Measurements from ENCODE around the gene WDFY4. TPM values are rescaled to one million over a fixed set of nuclear protein-coding genes. Genes with fewer than 3 reads are reported as not detected.

WDFY4 gene
- total RNA-seq, 1 experiment from 2014 or later: not detected

- no peaks in the 10 kb centered on the region for H3K79me2 ChIP-seq (ENCODE audit: insufficient read depth, low read length)
- Mint-ChIP-seq H3K4me3 (no peak overlapping the region), H3K27ac (no peak overlapping the region), H3K27me3 (ENCODE audit: low read depth) (peaks cover 12% of the 10 kb centered on the region), H3K9me3 (no peaks in the 10 kb centered on the region), H3K36me3 (ENCODE audit: insufficient read depth in 1 of 3, low read depth in 3 of 3) (no peaks in the 10 kb centered on the region), H3K4me1 (no peaks in the 10 kb centered on the region; a peak in 1 of 4 replicates)
- no peaks in the 10 kb centered on the region for H4K20me1 ChIP-seq (ENCODE audit: control insufficient read depth, insufficient read depth, insufficient read length)
- no peak overlapping the region for H2BK20ac ChIP-seq (ENCODE audit: low read depth, low read length, poor library complexity, severe bottlenecking)
- no peaks in the 10 kb centered on the region for H3K79me1 ChIP-seq (ENCODE audit: insufficient read depth, low read depth, low read length, poor library complexity, severe bottlenecking)
- H3K4me2 ChIP-seq (ENCODE audit: insufficient read depth, insufficient read length, low read length): no peak overlapping the region
- no peaks in the 10 kb centered on the region for H3K9me3 ChIP-seq (ENCODE audit: control insufficient read depth, low read depth, low read length)
- H3K18ac ChIP-seq (ENCODE audit: insufficient read length, low read depth, low read length): no peak overlapping the region
- no peak overlapping the region for H2AFZ ChIP-seq (ENCODE audit: low read length)
- no peak overlapping the region for H4K8ac ChIP-seq (replicated peaks; ENCODE audit: insufficient read length, low read depth, low read length)
- H2BK5ac ChIP-seq (ENCODE audit: insufficient read length, low read length): no peak overlapping the region
- no peaks in the 10 kb centered on the region for H3K27me3 ChIP-seq (ENCODE audit: insufficient read depth, low read length)
- H3K4ac ChIP-seq (ENCODE audit: low read depth, low read length): no peak overlapping the region
- no peak for DNase-seq
- no peak overlapping the region for H3K9ac ChIP-seq (ENCODE audit: extremely low read depth, insufficient read length, low read length)
- no peak overlapping the region for H2BK12ac ChIP-seq (ENCODE audit: insufficient read length, low read depth, low read length)
- no peak overlapping the region for H3K27ac ChIP-seq (ENCODE audit: insufficient read length, low read depth, low read length)
- no peak overlapping the region for H3K56ac ChIP-seq (ENCODE audit: insufficient read length, low read depth, low read length)
- no peak overlapping the region for H2AK5ac ChIP-seq (ENCODE audit: insufficient read length, low read length)
- no peak overlapping the region for H3K23ac ChIP-seq (ENCODE audit: insufficient read length, low read depth, low read length)
- H4K5ac ChIP-seq (ENCODE audit: insufficient read length, low read depth, low read length): no peak overlapping the region
- no peaks in the 10 kb centered on the region for H3K23me2 ChIP-seq (ENCODE audit: insufficient read length, low read depth, low read length, poor library complexity, severe bottlenecking)
- no peak overlapping the region for H4K91ac ChIP-seq (ENCODE audit: insufficient read length, low read depth, low read length)
- H2BK120ac ChIP-seq (ENCODE audit: low read depth, low read length, poor library complexity, severe bottlenecking): no peak overlapping the region
- no peak overlapping the region for H2BK15ac ChIP-seq (ENCODE audit: low read depth, low read length)
- H3K4me1 ChIP-seq (ENCODE audit: insufficient read depth, low read length): no peaks in the 10 kb centered on the region
- TF ChIP-seq CTCF (conservative IDR thresholded peaks at IDR 0.05): no peak
- H3K14ac ChIP-seq (ENCODE audit: insufficient read depth, low read length): no peak overlapping the region
- no peak overlapping the region for H3T11ph ChIP-seq (ENCODE audit: low read length)
- no CpG with 5 or more reads among the region's 11 CpGs for WGBS (ENCODE audit: extremely low coverage, insufficient read length, low lambda C conversion rate)
Observed at GRCh38 chr10:48722153-48723145, 37.8 kb downstream of the WDFY4 start.

Measured in H9 (cell line).